ENCODE measurements around the gene BEND7. TPM values are rescaled to one million over a fixed set of nuclear protein-coding genes. Genes with fewer than 3 reads are reported as not detected.

Gene BEND7
- total RNA-seq, 1 experiment from 2014 or later = 12.8 TPM

GRCh38 chr10:13392701-13393100 lies 136.1 kb downstream of the BEND7 start:
- Mint-ChIP-seq H3K9me3 (peaks cover 12% of the 10 kb centered on the region), H3K36me3 (peaks cover 13% of the 10 kb centered on the region), H3K4me1 (peaks cover 49% of the 10 kb centered on the region), H3K27me3 (ENCODE audit: low read depth) (no peaks in the 10 kb centered on the region), H3K4me3 (no peak overlapping the region), H3K27ac (no peak overlapping the region)
- DNase-seq (ENCODE audit: low spot score) (no peak), ATAC-seq (no peak)
- ChIA-PET POLR2A (no interaction called here), CTCF (interaction anchor here (1.6 kb wide), 1 partner anchor 9 kb away, joined by 3 read pairs; no protein-coding TSS in a partner anchor)
- no peak for TF ChIP-seq SP1 (CRISPR knock-in tag; conservative IDR thresholded peaks at IDR 0.05)

Other genes with a start within 250 kb of the BEND7 start
- gene PHYH, start 228.9 kb downstream of the BEND7 start, total RNA-seq (2021) = 22.5 to 35.1 TPM (median 32.0 TPM) in 3 replicates
- 501 to 509 TPM (median 501 TPM) in 3 replicates for gene SEPHS1, start 180.7 kb downstream of the BEND7 start, total RNA-seq (2021)
- gene PRPF18, start 58.0 kb upstream of the BEND7 start, total RNA-seq (2021) = 11.5 to 13.4 TPM (median 11.8 TPM) in 3 replicates

Measured in WTC11 (cell line).